Measurements from ENCODE around the gene ICAM1. TPM values are rescaled to one million over a fixed set of nuclear protein-coding genes. Genes with fewer than 3 reads are reported as not detected.

The ICAM1 gene
- total RNA-seq, 1 donor from 2014 or later: 37.4 TPM

DNA sequence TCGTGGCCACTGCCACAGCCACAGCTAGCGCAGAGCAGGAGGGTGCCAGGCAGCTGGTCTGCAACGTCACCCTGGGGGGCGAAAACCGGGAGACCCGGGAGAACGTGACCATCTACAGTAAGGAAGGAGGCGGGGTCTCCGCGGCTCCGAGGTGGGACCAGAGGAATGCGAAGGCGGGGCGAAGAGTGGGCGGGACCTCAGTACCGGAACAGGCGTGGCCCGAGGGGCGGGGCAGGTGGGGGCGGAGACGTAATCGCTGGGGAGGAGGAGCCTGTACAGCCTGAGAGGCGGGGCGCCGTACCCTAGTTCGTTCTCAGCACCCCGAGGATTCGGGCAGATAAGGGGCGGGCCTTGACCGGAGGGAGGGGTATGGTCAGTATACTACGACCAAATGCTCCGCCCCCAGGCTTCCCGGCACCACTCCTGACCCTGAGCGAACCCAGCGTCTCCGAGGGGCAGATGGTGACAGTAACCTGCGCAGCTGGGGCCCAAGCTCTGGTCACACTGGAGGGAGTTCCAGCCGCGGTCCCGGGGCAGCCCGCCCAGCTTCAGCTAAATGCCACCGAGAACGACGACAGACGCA, 21.4 kb downstream of the ICAM1 start:
- Mint-ChIP-seq H3K36me3 (ENCODE audit: low read depth) (no peaks in the 10 kb centered on the region), H3K9me3 (no peaks in the 10 kb centered on the region), H3K27ac (peak overlapping the region; percentile 59), H3K4me1 (peaks cover 70% of the 10 kb centered on the region), H3K4me3 (peak overlapping the region; percentile 73), H3K27me3 (peaks cover 43% of the 10 kb centered on the region)
- TF ChIP-seq, protein P1, sequence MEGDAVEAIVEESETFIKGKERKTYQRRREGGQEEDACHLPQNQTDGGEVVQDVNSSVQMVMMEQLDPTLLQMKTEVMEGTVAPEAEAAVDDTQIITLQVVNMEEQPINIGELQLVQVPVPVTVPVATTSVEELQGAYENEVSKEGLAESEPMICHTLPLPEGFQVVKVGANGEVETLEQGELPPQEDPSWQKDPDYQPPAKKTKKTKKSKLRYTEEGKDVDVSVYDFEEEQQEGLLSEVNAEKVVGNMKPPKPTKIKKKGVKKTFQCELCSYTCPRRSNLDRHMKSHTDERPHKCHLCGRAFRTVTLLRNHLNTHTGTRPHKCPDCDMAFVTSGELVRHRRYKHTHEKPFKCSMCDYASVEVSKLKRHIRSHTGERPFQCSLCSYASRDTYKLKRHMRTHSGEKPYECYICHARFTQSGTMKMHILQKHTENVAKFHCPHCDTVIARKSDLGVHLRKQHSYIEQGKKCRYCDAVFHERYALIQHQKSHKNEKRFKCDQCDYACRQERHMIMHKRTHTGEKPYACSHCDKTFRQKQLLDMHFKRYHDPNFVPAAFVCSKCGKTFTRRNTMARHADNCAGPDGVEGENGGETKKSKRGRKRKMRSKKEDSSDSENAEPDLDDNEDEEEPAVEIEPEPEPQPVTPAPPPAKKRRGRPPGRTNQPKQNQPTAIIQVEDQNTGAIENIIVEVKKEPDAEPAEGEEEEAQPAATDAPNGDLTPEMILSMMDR (IDR thresholded peaks at IDR 0.05): no peak
- intact Hi-C loops (cut with micrococcal nuclease): no loop called here
- POLR2A ChIA-PET: interaction anchor here (1.3 to 3.7 kb wide), 3 partner anchors 22 to 179 kb away, joined by 3 to 44 read pairs (median 7); partner anchors contain the start of genes ICAM1 and TYK2
- ATAC-seq (ENCODE audit: low read depth) (peak; percentile 16), DNase-seq (peak; percentile 50)
- CTCF ChIA-PET: interaction anchor here (1.2 to 1.9 kb wide), 3 partner anchors 21 to 97 kb away, joined by 4 to 12 read pairs (median 6); partner anchors contain the start of gene ICAM1

- intact Hi-C loops (cut with micrococcal nuclease): no loop called here
- H3K4me1 Mint-ChIP-seq: peaks cover 63% of the 10 kb centered on the region
- peaks cover 41% of the 10 kb centered on the region for H3K27me3 Mint-ChIP-seq
- no peaks in the 10 kb centered on the region for H3K9me3 Mint-ChIP-seq
- ChIA-PET POLR2A (interaction anchor here (0.5 to 3.7 kb wide), 3 partner anchors 22 to 191 kb away, joined by 3 to 44 read pairs (median 7); partner anchors contain the start of genes ICAM1 and TYK2), CTCF (interaction anchor here (1.5 to 1.9 kb wide), 2 partner anchors 22 to 23 kb away, joined by 4 to 12 read pairs; partner anchors contain the start of gene ICAM1)
- H3K27ac Mint-ChIP-seq: peak overlapping the region; percentile 59
- no peaks in the 10 kb centered on the region for H3K36me3 Mint-ChIP-seq (ENCODE audit: low read depth)
- TF ChIP-seq, protein P1 (IDR thresholded peaks at IDR 0.05): no peak
- DNase-seq (no peak), ATAC-seq (ENCODE audit: low read depth) (no peak)
- peak overlapping the region; percentile 73 for H3K4me3 Mint-ChIP-seq
These were observed 22.1 kb downstream of the ICAM1 start for GRCh38 chr19:10292789-10293636.

DNA sequence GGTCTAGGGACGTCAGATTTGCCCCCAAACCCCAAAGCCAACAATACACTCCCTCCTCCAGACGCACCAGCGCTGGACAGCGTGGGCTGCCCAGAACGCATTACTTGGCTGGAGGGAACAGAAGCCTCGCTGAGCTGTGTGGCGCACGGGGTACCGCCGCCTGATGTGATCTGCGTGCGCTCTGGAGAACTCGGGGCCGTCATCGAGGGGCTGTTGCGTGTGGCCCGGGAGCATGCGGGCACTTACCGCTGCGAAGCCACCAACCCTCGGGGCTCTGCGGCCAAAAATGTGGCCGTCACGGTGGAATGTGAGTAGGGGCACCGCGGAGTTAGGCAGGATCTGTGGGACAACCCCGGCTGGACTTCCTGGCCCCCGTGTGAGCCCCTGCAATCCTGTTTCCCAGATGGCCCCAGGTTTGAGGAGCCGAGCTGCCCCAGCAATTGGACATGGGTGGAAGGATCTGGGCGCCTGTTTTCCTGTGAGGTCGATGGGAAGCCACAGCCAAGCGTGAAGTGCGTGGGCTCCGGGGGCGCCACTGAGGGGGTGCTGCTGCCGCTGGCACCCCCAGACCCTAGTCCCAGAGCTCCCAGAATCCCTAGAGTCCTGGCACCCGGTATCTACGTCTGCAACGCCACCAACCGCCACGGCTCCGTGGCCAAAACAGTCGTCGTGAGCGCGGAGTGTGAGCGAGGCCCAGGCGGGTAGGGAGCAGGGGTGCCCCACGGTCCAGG, 22.9 kb downstream of the ICAM1 start:
- ATAC-seq (ENCODE audit: low read depth): no peak
- CTCF ChIA-PET: no interaction called here
- Mint-ChIP-seq H3K36me3 (ENCODE audit: low read depth) (no peaks in the 10 kb centered on the region), H3K27ac (no peak overlapping the region), H3K4me3 (peak overlapping the region; percentile 73), H3K27me3 (peaks cover 39% of the 10 kb centered on the region), H3K9me3 (no peaks in the 10 kb centered on the region), H3K4me1 (peaks cover 58% of the 10 kb centered on the region)
- no peak for DNase-seq
- POLR2A ChIA-PET: interaction anchor here (3.7 kb wide), 1 partner anchor 23 kb away, joined by 44 read pairs; the partner anchor contains the start of gene ICAM1
- TF ChIP-seq, protein P1 (IDR thresholded peaks at IDR 0.05): no peak
- intact Hi-C loops (cut with micrococcal nuclease): loop anchor here (2.0 kb wide), 1 partner anchor 39 kb away; the partner anchor contains the start of gene RAVER1

DNA sequence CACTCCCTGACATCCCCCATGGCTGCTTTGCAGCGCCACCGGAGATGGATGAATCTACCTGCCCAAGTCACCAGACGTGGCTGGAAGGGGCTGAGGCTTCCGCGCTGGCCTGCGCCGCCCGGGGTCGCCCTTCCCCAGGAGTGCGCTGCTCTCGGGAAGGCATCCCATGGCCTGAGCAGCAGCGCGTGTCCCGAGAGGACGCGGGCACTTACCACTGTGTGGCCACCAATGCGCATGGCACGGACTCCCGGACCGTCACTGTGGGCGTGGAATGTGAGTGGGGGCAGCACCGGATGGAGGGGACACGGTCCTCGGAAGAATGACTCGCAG, 23.4 kb downstream of the ICAM1 start:
- no peaks in the 10 kb centered on the region for H3K36me3 Mint-ChIP-seq (ENCODE audit: low read depth)
- H3K27ac Mint-ChIP-seq: no peak overlapping the region
- DNase-seq: no peak
- H3K9me3 Mint-ChIP-seq: no peaks in the 10 kb centered on the region
- TF ChIP-seq, protein P1 (IDR thresholded peaks at IDR 0.05): no peak
- no peak overlapping the region for H3K4me3 Mint-ChIP-seq
- ChIA-PET CTCF (no interaction called here), POLR2A (interaction anchor here (3.7 kb wide), 1 partner anchor 24 kb away, joined by 44 read pairs; the partner anchor contains the start of gene ICAM1)
- intact Hi-C loops (cut with micrococcal nuclease): loop anchor here (2.0 kb wide), 1 partner anchor 38 kb away; the partner anchor contains the start of gene RAVER1
- H3K27me3 Mint-ChIP-seq: peaks cover 36% of the 10 kb centered on the region
- no peak for ATAC-seq (ENCODE audit: low read depth)
- H3K4me1 Mint-ChIP-seq: peaks cover 53% of the 10 kb centered on the region

Measured in activated B cell treated with CpG ODN at 0.5 μM for 24 hours (primary cell).